Measurements from ENCODE around the gene AGFG2. TPM values are rescaled to one million over a fixed set of nuclear protein-coding genes. Genes with fewer than 3 reads are reported as not detected.

AGFG2 gene
- total RNA-seq, 1 experiment from 2014 or later: 42.5 TPM

Other genes starting within 250 kb of the AGFG2 start
- not detected for gene SPDYE3, start 231.5 kb upstream of the AGFG2 start, total RNA-seq (2021; ENCODE audit: unreplicated experiment)
- gene PILRB, start 181.1 kb upstream of the AGFG2 start, total RNA-seq (2021; ENCODE audit: unreplicated experiment): 73.2 TPM
- 4.8 TPM for gene PILRA, start 165.7 kb upstream of the AGFG2 start, total RNA-seq (2021; ENCODE audit: unreplicated experiment)
- gene ZCWPW1, start 110.5 kb upstream of the AGFG2 start, total RNA-seq (2021; ENCODE audit: unreplicated experiment): 6.5 TPM
- gene MEPCE, start 109.4 kb upstream of the AGFG2 start, total RNA-seq (2021; ENCODE audit: unreplicated experiment): 72.1 TPM
- 74.4 TPM for gene PPP1R35, start 102.7 kb upstream of the AGFG2 start, total RNA-seq (2021; ENCODE audit: unreplicated experiment)
- gene SPACDR, start 74.9 kb upstream of the AGFG2 start, total RNA-seq (2021; ENCODE audit: unreplicated experiment): 1.5 TPM
- gene TSC22D4, start 60.0 kb upstream of the AGFG2 start, total RNA-seq (2021; ENCODE audit: unreplicated experiment): 82.6 TPM
- gene NYAP1, start 55.3 kb upstream of the AGFG2 start, total RNA-seq (2021; ENCODE audit: unreplicated experiment): 4.0 TPM
- 3.0 TPM for gene SAP25, start 34.7 kb downstream of the AGFG2 start, total RNA-seq (2021; ENCODE audit: unreplicated experiment)
- 66.4 TPM for gene LRCH4, start 46.9 kb downstream of the AGFG2 start, total RNA-seq (2021; ENCODE audit: unreplicated experiment)
- gene FBXO24, start 47.1 kb downstream of the AGFG2 start, total RNA-seq (2021; ENCODE audit: unreplicated experiment): 0.59 TPM
- 13.8 TPM for gene PCOLCE, start 63.2 kb downstream of the AGFG2 start, total RNA-seq (2021; ENCODE audit: unreplicated experiment)
- gene MOSPD3, start 73.3 kb downstream of the AGFG2 start, total RNA-seq (2021; ENCODE audit: unreplicated experiment): 25.0 TPM
- gene TFR2, start 102.3 kb downstream of the AGFG2 start, total RNA-seq (2021; ENCODE audit: unreplicated experiment): 9.1 TPM
- not detected for gene ACTL6B, start 117.2 kb downstream of the AGFG2 start, total RNA-seq (2021; ENCODE audit: unreplicated experiment)
- gene GNB2, start 134.5 kb downstream of the AGFG2 start, total RNA-seq (2021; ENCODE audit: unreplicated experiment): 289 TPM
- 52.6 TPM for gene GIGYF1, start 155.0 kb downstream of the AGFG2 start, total RNA-seq (2021; ENCODE audit: unreplicated experiment)
- 52.3 TPM for gene POP7, start 166.9 kb downstream of the AGFG2 start, total RNA-seq (2021; ENCODE audit: unreplicated experiment)
- not detected for gene EPO, start 181.3 kb downstream of the AGFG2 start, total RNA-seq (2021; ENCODE audit: unreplicated experiment)
- not detected for gene ZAN, start 194.4 kb downstream of the AGFG2 start, total RNA-seq (2021; ENCODE audit: unreplicated experiment)

Measured in Panc1 (cell line).